H1 (cell line): ENCODE measurements around the gene SARNP. TPM values are rescaled to one million over a fixed set of nuclear protein-coding genes. Genes with fewer than 3 reads are reported as not detected.

ENCODE experiments used
- CTCF ChIA-PET: fragments of 300-600 bp; sonication (Branson Sonifier 250); formaldehyde crosslinking; loops from one replicate; lab custom pipeline; 2021; ENCODE audit not compliant: partially characterized antibody; lab: Charles Lee
- POLR2A ChIA-PET: fragments of 300-600 bp; sonication (Branson Sonifier 250); formaldehyde crosslinking; loops from one replicate; lab custom pipeline; 2021; ENCODE audit warnings: inconsistent platforms; ENCODE audit not compliant: partially characterized antibody; lab: Charles Lee
- DNase-seq, 2 experiments: peaks; one replicate each; pipeline versions ENCODE4 v3.0.0 to v3.0.0-alpha.2; 2010 to 2022; ENCODE audit warnings: low spot score in 2 of 2, low read depth in 1 of 2, mixed read lengths in 1 of 2
- FAIRE-seq: peaks from 2 replicates; lab custom pipeline; 2011; peaks lifted over from hg19 to GRCh38; lab: Jason Lieb, UNC
- H2AFZ ChIP-seq: 2 replicates; pipeline ENCODE4 v1.8.1; 2012; ENCODE audit warnings: low read length, inconsistent platforms
- H2AK5ac ChIP-seq: 2 replicates; pipeline ENCODE4 v1.6.1; 2013; ENCODE audit warnings: low read depth, low read length
- H2BK120ac ChIP-seq: replicated peaks from 2 replicates; pipeline ENCODE3; 2013; ENCODE audit warnings: low read depth, low read length, inconsistent platforms
- H2BK12ac ChIP-seq: 2 replicates; pipeline ENCODE4 v1.6.1; 2013; ENCODE audit warnings: low read depth, low read length
- H2BK15ac ChIP-seq: 2 replicates; pipeline ENCODE4 v1.6.1; 2013; ENCODE audit warnings: low read length
- H2BK20ac ChIP-seq: 2 replicates; pipeline ENCODE4 v1.6.1; 2013; ENCODE audit warnings: low read length
- H2BK5ac ChIP-seq: 2 replicates; pipeline ENCODE4 v1.6.1; 2013; ENCODE audit warnings: low read depth, low read length
- H3K14ac ChIP-seq: 2 replicates; pipeline ENCODE4 v1.6.1; 2013; ENCODE audit warnings: inconsistent platforms; ENCODE audit not compliant: insufficient read length
- H3K18ac ChIP-seq: 2 replicates; pipeline ENCODE4 v1.6.1; 2013; ENCODE audit warnings: low read length; ENCODE audit errors: extremely low read depth
- H3K23ac ChIP-seq: 2 replicates; pipeline ENCODE4 v1.6.1; 2013; ENCODE audit warnings: inconsistent platforms; ENCODE audit not compliant: insufficient read length
- H3K23me2 ChIP-seq: 2 replicates; pipeline ENCODE4 v1.6.1; 2013; ENCODE audit warnings: low read depth, low read length
- H3K27ac ChIP-seq: 2 replicates; pipeline ENCODE4 v1.6.1; 2011; ENCODE audit warnings: low read depth, low read length, inconsistent platforms
- H3K27me3 ChIP-seq, 4 experiments: replicated peaks in 1 of 4; 1 replicate in 1 of 4; 2 replicates in 3 of 4; pipeline versions ENCODE4 v1.6.1 to v1.8.1; 2011 to 2013; ENCODE audit warnings: low read length in 3 of 4, mild to moderate bottlenecking in 3 of 4, inconsistent platforms in 2 of 4, mixed read lengths in 2 of 4, moderate library complexity in 1 of 4; ENCODE audit not compliant: control insufficient read depth in 3 of 4, insufficient read depth in 3 of 4; ENCODE audit errors: extremely low read depth in 1 of 4
- H3K36me3 ChIP-seq, 4 experiments: 2 replicates each; pipeline versions ENCODE4 v1.6.1 to v1.8.1; 2011 to 2013; ENCODE audit warnings: mild to moderate bottlenecking in 4 of 4, low read length in 3 of 4, moderate library complexity in 2 of 4, control low read depth in 1 of 4, inconsistent platforms in 1 of 4; ENCODE audit not compliant: insufficient read depth in 4 of 4, control insufficient read depth in 2 of 4
- H3K4ac ChIP-seq: replicated peaks from 2 replicates; pipeline ENCODE3; 2013; ENCODE audit warnings: low read length, low read depth, mixed read lengths, inconsistent platforms; ENCODE audit not compliant: insufficient read length
- H3K4me1 ChIP-seq, 4 experiments: replicated peaks in 1 of 4; 1 replicate in 1 of 4; 2 replicates in 3 of 4; pipeline versions ENCODE4 v1.6.1 to v1.8.1; 2011 to 2013; ENCODE audit warnings: low read length in 3 of 4, inconsistent platforms in 2 of 4, mixed read lengths in 1 of 4; ENCODE audit not compliant: insufficient read depth in 4 of 4, control insufficient read depth in 3 of 4
- H3K4me2 ChIP-seq, 2 experiments: 2 replicates each; pipeline versions ENCODE4 v1.6.1 to v1.8.1; 2011 to 2013; ENCODE audit warnings: low read depth in 2 of 2, low read length in 2 of 2, control low read depth in 1 of 2, inconsistent platforms in 1 of 2, mild to moderate bottlenecking in 1 of 2; ENCODE audit not compliant: insufficient read depth in 1 of 2
- H3K4me3 ChIP-seq, 4 experiments: fragments of 200-600, 300-600 bp in 1 of 4; sonication (generic), shearing (Covaris generic), sonication (Bioruptor Twin) in 1 of 4; 2 replicates each; pipeline versions ENCODE4 v1.5.1 to v1.8.1; 2011 to 2016; ENCODE audit warnings: low read length in 4 of 4, low read depth in 3 of 4, control low read depth in 2 of 4, inconsistent platforms in 2 of 4, mild to moderate bottlenecking in 2 of 4, mixed read lengths in 1 of 4, moderate library complexity in 1 of 4; ENCODE audit not compliant: insufficient read depth in 2 of 4; ENCODE audit errors: extremely low read depth in 1 of 4
- H3K56ac ChIP-seq: replicated peaks from 2 replicates; pipeline ENCODE3; 2013; ENCODE audit warnings: low read depth, mild to moderate bottlenecking, mixed read lengths, low read length, inconsistent platforms; ENCODE audit not compliant: insufficient read length
- H3K79me1 ChIP-seq: 2 replicates; pipeline ENCODE4 v1.6.1; 2013; ENCODE audit warnings: low read depth, low read length, control low read depth
- H3K79me2 ChIP-seq, 2 experiments: 2 replicates each; pipeline versions ENCODE4 v1.6.1 to v1.8.1; 2012 to 2013; ENCODE audit warnings: low read length in 2 of 2, mild to moderate bottlenecking in 2 of 2, inconsistent platforms in 1 of 2; ENCODE audit not compliant: insufficient read depth in 2 of 2, control insufficient read depth in 1 of 2
- H3K9ac ChIP-seq, 4 experiments: replicated peaks in 1 of 4; 1 replicate in 1 of 4; 2 replicates in 3 of 4; pipeline versions ENCODE4 v1.6.1 to v1.8.1; 2011 to 2013; ENCODE audit warnings: low read depth in 3 of 4, low read length in 3 of 4, control low read depth in 2 of 4, mild to moderate bottlenecking in 2 of 4, moderate library complexity in 2 of 4, inconsistent platforms in 1 of 4; ENCODE audit errors: extremely low read depth in 1 of 4
- H3K9me3 ChIP-seq, 2 experiments: 2 replicates each; pipeline versions ENCODE4 v1.6.1 to v1.8.1; 2012 to 2013; ENCODE audit warnings: mild to moderate bottlenecking in 2 of 2, moderate library complexity in 2 of 2, control low read depth in 1 of 2, inconsistent platforms in 1 of 2, low read depth in 1 of 2, low read length in 1 of 2, mixed read lengths in 1 of 2; ENCODE audit not compliant: insufficient read depth in 2 of 2
- H4K20me1 ChIP-seq, 2 experiments: replicated peaks in 1 of 2; 2 replicates each; pipeline versions ENCODE3 to v1.8.1; 2011 to 2013; ENCODE audit warnings: inconsistent platforms in 2 of 2, low read length in 2 of 2, mild to moderate bottlenecking in 1 of 2; ENCODE audit not compliant: insufficient read depth in 2 of 2, control insufficient read depth in 1 of 2
- H4K5ac ChIP-seq: 2 replicates; pipeline ENCODE4 v1.6.1; 2013; ENCODE audit warnings: low read length, low read depth, mixed read lengths, inconsistent platforms; ENCODE audit not compliant: insufficient read length
- H4K8ac ChIP-seq: 2 replicates; pipeline ENCODE4 v1.8.0; 2013; ENCODE audit warnings: mild to moderate bottlenecking, moderate library complexity, low read length, inconsistent platforms; ENCODE audit not compliant: insufficient read depth; ENCODE audit errors: extremely low read depth
- H4K91ac ChIP-seq: replicated peaks from 2 replicates; pipeline ENCODE3; 2013; ENCODE audit warnings: low read length, mixed read lengths, inconsistent platforms; ENCODE audit not compliant: insufficient read length
- BRCA1 ChIP-seq: IDR thresholded peaks from 2 replicates; pipeline ENCODE4 v1.6.1; 2012; ENCODE audit warnings: low read depth, low read length, improper control_type of control experiment
- CBX8 ChIP-seq: fragments of 300-800, 300-1000 bp; sonication (generic); IDR thresholded peaks from 2 replicates; pipeline ENCODE4 v1.7.1; 2016; ENCODE audit warnings: low read depth, low read length, borderline replicate concordance
- KDM4A ChIP-seq: IDR thresholded peaks from one replicate; pipeline ENCODE4 v1.7.1; 2012; ENCODE audit warnings: low read depth, mild to moderate bottlenecking, moderate library complexity, low read length, inconsistent platforms; ENCODE audit not compliant: severe bottlenecking
- NANOG ChIP-seq: IDR thresholded peaks from 2 replicates; pipeline ENCODE4 v1.6.1; 2011; ENCODE audit warnings: low read length, low read depth, mild to moderate bottlenecking, inconsistent platforms; ENCODE audit not compliant: insufficient read depth, poor library complexity, severe bottlenecking
- SAP30 ChIP-seq: fragments of 300-600 bp; sonication (generic); IDR thresholded peaks from 2 replicates; pipeline ENCODE4 v1.7.1; 2012; ENCODE audit warnings: low read length, moderate library complexity, mild to moderate bottlenecking, inconsistent platforms; ENCODE audit not compliant: insufficient read depth, insufficient replicate concordance
- SP2 ChIP-seq: IDR thresholded peaks from 2 replicates; pipeline ENCODE4 v1.6.1; 2012; ENCODE audit warnings: mild to moderate bottlenecking, low read length, inconsistent platforms
- TAF1 ChIP-seq: IDR thresholded peaks from 2 replicates; pipeline ENCODE4 v1.6.1; 2011; ENCODE audit warnings: mild to moderate bottlenecking, low read depth, low read length
- TBP ChIP-seq: IDR thresholded peaks from 2 replicates; pipeline ENCODE4 v1.6.1; 2011; ENCODE audit warnings: low read depth, low read length, improper control_type of control experiment
- WGBS, 2 experiments: shearing (Covaris generic) in 1 of 2; methylation state at CpG; one replicate each; pipeline versions ENCODE4 v1.1.6 to v1.1.7; 2013 to 2015; ENCODE audit warnings: low lambda C conversion rate in 2 of 2, mixed read lengths in 2 of 2, inconsistent platforms in 1 of 2, low coverage in 1 of 2, missing lambda C conversion rate in 1 of 2; ENCODE audit not compliant: insufficient replicate concordance in 2 of 2, insufficient coverage in 1 of 2, insufficient read length in 1 of 2; ENCODE audit errors: extremely low coverage in 1 of 2, missing lambda C conversion rate in 1 of 2; 5-methylcytosine and 5-hydroxymethylcytosine counted together
- polyA plus RNA-seq, 7 experiments: library from polyadenylated mRNA; depleted of rRNA in 3 of 7; stranded (reverse) in 5 of 7; unstranded in 2 of 7; fragments of >200 nt in 5 of 7; fragments of 200-250 nt in 2 of 7; gene quantifications; 1 replicate in 5 of 7; 2 replicates in 1 of 7; 4 replicates in 1 of 7; pipeline versions ENCODE4 v1.2.1 to v1.2.3, GENCODE V29; 2011 to 2013; ENCODE audit warnings: missing spikeins in 2 of 7, mixed read lengths in 2 of 7
- total RNA-seq: library from RNA; stranded (reverse); fragmentation: NEBNext Ultra II Directional; extraction: Animal tissue kit (Norgen Biotek cat#: 25700); gene quantifications from 2 replicates; pipeline ENCODE4 v1.2.1, GENCODE V29; 2021
- TF ChIP-seq, protein P1 (sequence below): IDR thresholded peaks from 2 replicates; pipeline ENCODE4 v1.6.1; 2012; ENCODE audit warnings: inconsistent platforms

SARNP gene
- total and polyA plus RNA-seq, 2 of the 8 experiments (the other 6 are each of a cell fraction or from before 2014, with no cell fraction given) = 114 to 226 TPM

DNA sequence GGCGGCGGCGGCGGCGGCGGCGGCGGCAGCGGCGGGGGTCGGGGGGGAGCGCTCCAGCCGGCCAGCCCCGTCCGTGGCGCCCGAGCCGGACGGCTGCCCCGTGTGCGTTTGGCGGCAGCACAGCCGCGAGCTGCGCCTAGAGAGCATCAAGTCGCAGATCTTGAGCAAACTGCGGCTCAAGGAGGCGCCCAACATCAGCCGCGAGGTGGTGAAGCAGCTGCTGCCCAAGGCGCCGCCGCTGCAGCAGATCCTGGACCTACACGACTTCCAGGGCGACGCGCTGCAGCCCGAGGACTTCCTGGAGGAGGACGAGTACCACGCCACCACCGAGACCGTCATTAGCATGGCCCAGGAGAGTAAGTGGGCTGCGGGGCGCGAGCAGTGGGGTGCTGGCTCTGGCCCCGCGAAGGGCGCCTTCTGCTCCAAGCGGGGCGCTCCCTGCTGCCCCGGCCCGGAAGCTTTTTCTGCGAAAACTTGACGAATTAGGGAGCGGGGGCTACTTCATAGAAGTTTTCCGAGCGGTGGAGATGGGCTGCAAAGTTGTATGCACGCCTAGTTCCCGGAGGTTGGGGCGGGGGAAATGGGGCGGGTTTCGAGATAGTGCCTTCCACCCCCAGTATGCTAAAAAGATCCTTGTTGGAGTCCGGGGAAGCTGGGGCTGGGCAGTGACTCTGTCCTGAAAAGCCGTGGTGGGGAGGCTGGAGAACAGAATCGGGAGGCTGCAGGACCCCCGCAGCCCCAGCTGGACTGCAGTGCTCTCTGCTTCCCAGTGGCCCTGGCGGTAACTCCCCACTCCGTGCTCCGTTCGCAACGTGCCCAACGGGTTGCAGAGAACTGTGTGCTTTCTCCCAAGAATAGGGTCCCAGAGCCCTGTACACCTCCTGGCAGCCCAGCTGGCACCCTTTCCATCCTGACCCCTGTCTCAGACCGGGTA lies 73.9 kb downstream of the SARNP start:
- Histone ChIP-seq H3K9me3 (no peaks in the 10 kb centered on the region), H3K14ac (peak overlapping the region; percentile 92), H2AK5ac (0 out of 2 replicates have a peak overlapping the region, but pooled peaks have one; percentile 47), H2BK5ac (peak overlapping the region; percentile 89), H2BK120ac (peak overlapping the region; percentile 87), H2BK20ac (no peak overlapping the region), H4K5ac (peak overlapping the region; percentile 98), H3K27ac (peak overlapping the region; percentile 74; the same call in 1 of the 2 replicates), H3K27me3 (no peaks in the 10 kb centered on the region), H4K8ac (no peak overlapping the region; the same call in 1 of the 2 replicates), H3K79me1 (peaks cover 13% of the 10 kb centered on the region), H3K23ac (no peak overlapping the region), H3K4me2 (peak overlapping the region; percentile 82 to 93), H2AFZ (no peak overlapping the region), H3K4ac (peak overlapping the region; percentile 72), H3K9ac (peak overlapping the region; percentile 57 to 90 (median 72)), H3K18ac (peak overlapping the region; percentile 99), H4K20me1 (peaks cover 7 to 9% of the 10 kb centered on the region in 2 experiments), H3K4me3 (peak overlapping the region; percentile 80 to 99 (median 92)), H3K56ac (peak overlapping the region; percentile 91), H2BK15ac (0 out of 2 replicates have a peak overlapping the region, but pooled peaks have one; percentile 61), H3K4me1 (peaks cover 8 to 37% (median 18%) of the 10 kb centered on the region in 4 experiments), H3K23me2 (peaks cover 29% of the 10 kb centered on the region), H3K79me2 (peaks cover 10 to 46% of the 10 kb centered on the region in 2 experiments), H4K91ac (peak overlapping the region; percentile 92), H2BK12ac (peak overlapping the region; percentile 19; the same call in 1 of the 2 replicates), H3K36me3 (peaks cover 0 to 6% (median 5%) of the 10 kb centered on the region in 4 experiments; a peak in 5 of 8 replicates)
- ChIA-PET POLR2A (interaction anchor here (0.5 to 46.5 kb wide), 21 partner anchors 0 to 300 kb away, joined by 3 to 809 read pairs (median 5); partner anchors contain the start of genes BLOC1S1, CD63, CDK2 and DNAJC14), CTCF (interaction anchor here (0.6 to 11.1 kb wide), 17 partner anchors 9 to 1940 kb away, joined by 3 to 224 read pairs (median 4); partner anchors contain the start of genes MMP19, ORMDL2 and SARNP)
- FAIRE-seq (no peak), DNase-seq (peak in 1 of 2 experiments; percentile 64)
- WGBS, 2 experiments = 2% methylated on average over 57 of the region's 73 CpGs; no CpG with 5 or more reads in 1 of the 2 experiments
- TF ChIP-seq CBX8 = no peak
- TF ChIP-seq TAF1 = peak; percentile 41; the same call in 1 of the 2 replicates
- TF ChIP-seq SAP30 = peak; percentile 84
- TF ChIP-seq NANOG = no peak
- no peak for TF ChIP-seq SP2
- TF ChIP-seq, protein P1, sequence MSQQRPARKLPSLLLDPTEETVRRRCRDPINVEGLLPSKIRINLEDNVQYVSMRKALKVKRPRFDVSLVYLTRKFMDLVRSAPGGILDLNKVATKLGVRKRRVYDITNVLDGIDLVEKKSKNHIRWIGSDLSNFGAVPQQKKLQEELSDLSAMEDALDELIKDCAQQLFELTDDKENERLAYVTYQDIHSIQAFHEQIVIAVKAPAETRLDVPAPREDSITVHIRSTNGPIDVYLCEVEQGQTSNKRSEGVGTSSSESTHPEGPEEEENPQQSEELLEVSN = peak; percentile 12; the same call in 1 of the 2 replicates
- peak; percentile 42; the same call in 1 of the 2 replicates for TF ChIP-seq TBP
- TF ChIP-seq BRCA1 = no peak
- peak; percentile 47 for TF ChIP-seq KDM4A
